SU-DHL-6 (cell line): Measurements from ENCODE around the gene WDR86.

Experiments used
- CTCF ChIP-seq: fragments of 200-600 bp; sonication (generic); IDR thresholded peaks from one replicate; pipeline ENCODE4 v1.5.1; 2017; ENCODE audit warnings: antibody characterized with exemption, mild to moderate bottlenecking, low read length, moderate library complexity; ENCODE audit not compliant: insufficient read depth, poor library complexity, severe bottlenecking
- EZH2phosphoT487 ChIP-seq: fragments of 200-600 bp; sonication (generic), shearing (Covaris generic); conservative IDR thresholded peaks from 2 replicates; pipeline ENCODE4 v1.6.1; 2018; ENCODE audit warnings: mild to moderate bottlenecking, antibody characterized with exemption, low read length, moderate library complexity, mixed read lengths

GRCh38 chr7:151382079-151382885 lies 27.6 kb downstream of the WDR86 start:
- TF ChIP-seq CTCF (no peak), EZH2phosphoT487 (no peak)
